ENCODE data around the gene NUP93.

- no peak for TF ChIP-seq CTCF (IDR thresholded peaks at IDR 0.05 in 4 of 5, conservative IDR thresholded peaks at IDR 0.05 in 1 of 5)
- TF ChIP-seq POLR2A (IDR thresholded peaks at IDR 0.05): no peak
These were observed 16.1 kb upstream of the NUP93 start for GRCh38 chr16:56713794-56714193.
